RCC 7860 (cell line): ENCODE results near the gene HORMAD1.
"Not testable (repeated sequence)": the region's sequence is repeated elsewhere in the genome, so short reads cannot be mapped to it uniquely, and the experiment has no call there.

Experiments used
- DNase-seq: peaks from one replicate; pipeline ENCODE4 v3.0.0-alpha.2; 2015; ENCODE audit warnings: low spot score
- FAIRE-seq: peaks from 2 replicates; lab custom pipeline; 2012; peaks lifted over from hg19 to GRCh38; lab: Jason Lieb, UNC

Gene HORMAD1

GRCh38 chr1:150720703-150721102 lies at the start of gene HORMAD1:
HORMAD1 (minus strand) TSS chr1:150720895; CDS start chr1:150719505, 1,390 bp downstream.
- DNase-seq (no peak), FAIRE-seq (no peak)

GRCh38 chr1:150767704-150768103 lies 47.0 kb upstream of the HORMAD1 start:
- not testable (repeated sequence) for FAIRE-seq, DNase-seq

GRCh38 chr1:150765977-150766301 lies 45.2 kb upstream of the HORMAD1 start:
- not testable (repeated sequence) for DNase-seq, FAIRE-seq

- DNase-seq (peak; percentile 37), FAIRE-seq (no peak)
These were observed 44.7 kb upstream of the HORMAD1 start, which contains the start of gene CTSS for GRCh38 chr1:150765296-150765976. CTSS (minus strand) TSS chr1:150765778; CDS start chr1:150764763, 1,015 bp downstream.

GRCh38 chr1:150764617-150765101 lies 44.0 kb upstream of the HORMAD1 start:
- no peak for FAIRE-seq
- peak; percentile 40 for DNase-seq

DNA sequence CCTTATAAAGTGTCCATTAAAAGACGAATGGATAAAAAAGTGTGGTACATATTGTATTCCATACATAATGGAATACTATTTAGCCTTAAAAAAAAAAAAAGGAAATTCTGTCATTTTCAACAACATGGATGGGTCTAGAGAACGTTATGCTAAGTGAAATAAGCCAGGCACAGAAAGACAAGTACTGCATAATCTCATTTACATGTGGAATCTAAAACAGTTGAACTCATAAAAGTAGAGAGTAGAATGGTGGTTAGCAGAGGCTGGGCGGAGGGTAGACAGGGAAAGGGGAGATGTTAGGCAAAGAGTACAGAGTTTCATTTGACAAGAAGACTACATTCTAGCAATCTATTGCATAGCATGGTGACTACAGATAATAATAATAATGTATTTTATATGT lies 42.3 kb upstream of the HORMAD1 start:
- FAIRE-seq: no peak
- DNase-seq: no peak

- DNase-seq (no peak), FAIRE-seq (no peak)
These were observed 41.9 kb upstream of the HORMAD1 start for GRCh38 chr1:150762552-150762951.

DNA sequence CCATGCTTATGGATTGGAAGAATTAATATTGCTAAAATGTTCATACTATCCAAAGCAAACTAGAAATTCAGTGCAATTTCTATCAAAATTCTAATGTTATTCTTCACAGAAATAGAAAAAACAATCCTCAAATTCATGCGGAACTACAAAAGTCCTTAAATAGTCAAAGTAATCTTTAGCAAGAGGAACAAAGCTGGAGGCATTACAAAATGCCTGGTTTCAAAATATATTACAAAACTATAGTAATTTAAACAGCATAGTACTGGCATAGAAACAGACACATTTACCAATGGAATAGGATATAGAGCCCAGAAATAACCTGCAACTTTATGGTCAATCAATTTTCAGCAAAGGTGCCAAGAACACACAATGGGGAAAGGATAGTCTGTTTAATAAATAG lies 41.1 kb upstream of the HORMAD1 start:
- DNase-seq (no peak), FAIRE-seq (no peak)

DNA sequence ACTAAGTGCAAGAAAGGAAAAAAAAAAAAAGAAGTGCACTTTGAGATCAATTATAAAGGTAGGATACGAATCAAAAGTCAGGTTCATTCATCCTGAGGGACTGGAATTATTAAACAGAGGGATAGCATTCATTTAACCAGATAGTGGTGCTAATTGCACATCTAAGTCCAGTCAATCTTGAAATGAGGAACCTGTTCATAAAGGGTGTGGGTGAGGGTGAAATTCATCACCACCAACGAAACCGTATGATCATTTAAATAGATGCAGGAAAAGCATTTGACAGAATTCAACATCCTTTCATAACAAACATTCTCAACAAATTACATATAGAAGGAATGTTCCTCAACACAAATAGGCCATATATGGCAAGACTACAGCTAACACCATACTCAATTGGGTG lies 39.3 kb upstream of the HORMAD1 start:
- DNase-seq (no peak), FAIRE-seq (no peak)

GRCh38 chr1:150753416-150753815 lies 32.7 kb upstream of the HORMAD1 start:
- FAIRE-seq: no peak

GRCh38 chr1:150751443-150751842 lies 30.7 kb upstream of the HORMAD1 start:
- DNase-seq (no peak), FAIRE-seq (no peak)

More at GRCh38 chr1:150753416-150753815, 32.7 kb upstream of the HORMAD1 start:
- no peak for DNase-seq

DNA sequence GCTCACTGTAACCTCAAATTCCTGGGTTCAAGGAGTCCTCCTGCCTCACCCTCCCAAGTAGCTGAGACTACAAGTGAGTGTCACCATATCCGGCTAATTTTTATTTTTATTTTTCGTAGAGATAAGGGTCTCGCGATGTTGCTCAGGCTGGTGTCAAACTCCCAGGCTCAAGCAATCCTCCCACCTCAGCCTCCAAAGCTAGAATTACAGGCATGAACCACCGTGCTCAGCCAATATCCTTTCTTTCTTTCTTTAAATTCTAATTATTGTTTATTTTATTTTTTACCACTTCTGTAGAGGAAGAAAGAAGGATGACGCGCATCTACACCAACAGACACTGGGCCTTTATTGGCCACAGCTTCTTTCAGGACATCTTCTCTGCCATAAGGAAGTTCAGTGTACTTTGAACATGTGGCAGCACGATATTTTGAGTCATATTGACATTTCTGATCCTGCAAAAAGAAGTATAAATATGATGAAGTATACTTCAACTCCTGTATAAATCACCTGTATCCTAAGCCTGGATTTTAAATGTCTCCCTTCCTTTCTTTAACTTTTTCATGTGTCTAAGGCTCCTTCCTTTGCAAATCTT lies 29.1 kb upstream of the HORMAD1 start:
- DNase-seq (no peak), FAIRE-seq (no peak)

- no peak for FAIRE-seq
- no peak for DNase-seq
These were observed 28.4 kb upstream of the HORMAD1 start for GRCh38 chr1:150748878-150749719.

- DNase-seq: no peak
- FAIRE-seq: no peak
These were observed 9.5 kb upstream of the HORMAD1 start for GRCh38 chr1:150730130-150730721.

DNA sequence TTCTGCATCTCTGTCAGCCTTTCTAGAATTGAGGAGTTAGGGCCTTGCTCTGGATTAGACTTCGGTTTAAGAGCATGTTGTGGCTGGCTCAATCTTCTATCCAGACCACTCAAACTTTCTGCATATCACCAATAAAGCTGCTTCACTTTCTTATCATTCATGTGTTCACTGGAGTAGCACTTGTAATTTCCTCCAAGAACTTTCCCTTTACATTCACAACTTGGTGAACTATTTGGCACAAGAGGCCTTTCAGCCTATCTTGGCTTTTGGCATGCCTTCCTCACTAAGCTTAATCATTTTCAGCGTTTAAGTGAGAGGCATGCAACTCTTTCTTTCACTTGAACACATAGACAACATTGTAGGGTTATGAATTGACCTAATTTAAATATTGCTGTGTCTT lies 3.6 kb upstream of the HORMAD1 start:
- no peak for DNase-seq
- FAIRE-seq: no peak

DNA sequence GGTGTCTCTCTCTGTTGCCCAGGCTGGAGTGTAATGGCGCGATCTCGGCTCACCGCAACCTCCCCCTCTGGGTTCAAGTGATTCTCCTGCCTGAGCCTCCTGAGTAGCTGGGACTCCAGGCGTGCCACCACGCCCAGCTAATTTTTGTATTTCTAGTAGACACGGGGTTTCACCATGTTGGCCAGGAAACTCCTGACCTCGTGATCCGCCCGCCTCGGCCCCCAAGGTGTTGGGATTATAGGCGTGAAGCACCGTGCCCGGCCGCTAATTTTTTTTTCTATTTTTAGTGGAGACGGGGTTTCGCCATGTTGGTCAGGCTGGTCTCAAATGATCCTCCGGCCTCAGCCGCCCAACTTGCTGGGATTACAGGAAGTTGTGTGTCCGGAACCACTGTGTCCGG lies 597 bp downstream of the HORMAD1 start:
- FAIRE-seq (no peak), DNase-seq (no peak)

- FAIRE-seq: no peak
- DNase-seq: no peak
These were observed 2.3 kb downstream of the HORMAD1 start for GRCh38 chr1:150718225-150718891.

GRCh38 chr1:150709031-150709430 lies 11.7 kb downstream of the HORMAD1 start:
- DNase-seq, FAIRE-seq: not testable (repeated sequence)

DNA sequence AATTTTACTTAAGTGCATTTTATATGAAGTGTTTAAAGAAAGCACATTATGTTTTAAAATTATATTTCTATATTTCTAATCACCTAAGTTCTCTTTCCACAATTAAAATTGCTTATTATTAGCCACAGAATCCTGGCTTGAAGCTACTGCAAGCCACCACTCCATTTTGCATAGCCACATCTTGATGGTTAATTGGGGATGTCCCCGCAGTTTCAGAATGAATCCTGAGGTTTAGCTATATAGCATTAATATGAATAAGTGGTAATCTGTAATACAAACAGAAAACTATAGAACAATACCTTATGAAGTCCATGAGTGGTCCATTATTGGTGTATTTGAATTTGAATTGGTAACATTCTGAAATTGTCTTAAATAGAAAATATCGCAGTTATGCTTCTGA lies 12.1 kb downstream of the HORMAD1 start:
- no peak for DNase-seq
- no peak for FAIRE-seq

- FAIRE-seq: no peak
- DNase-seq: no peak
These were observed 14.6 kb downstream of the HORMAD1 start for GRCh38 chr1:150706091-150706490.

DNA sequence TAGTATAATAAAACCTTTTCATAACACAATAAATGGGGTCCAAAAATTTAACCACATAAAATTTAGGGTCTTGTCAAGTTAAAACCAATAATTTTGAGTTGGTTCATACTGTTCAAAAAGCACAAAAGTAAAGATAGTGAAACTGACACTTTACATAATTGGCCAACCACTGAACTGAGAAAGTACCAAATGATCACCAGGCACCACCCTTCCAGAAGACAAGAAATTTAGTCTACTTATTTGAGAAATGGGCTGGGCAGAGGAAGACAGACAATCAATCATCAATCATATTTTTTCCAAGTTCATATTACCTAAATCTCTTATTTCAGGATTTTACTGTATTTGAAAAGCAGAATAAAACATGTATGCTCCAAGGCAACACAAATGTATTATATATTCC lies 17.3 kb downstream of the HORMAD1 start:
- no peak for FAIRE-seq

More for the DNA sequence above, 17.3 kb downstream of the HORMAD1 start:
- DNase-seq: no peak
